Tibial nerve (tissue), 3 donors: ENCODE measurements around the gene RASA3.

Source experiments
- CTCF ChIP-seq, 5 experiments: fragments of 200-600 bp in 3 of 5; fragments of 450-650 bp in 2 of 5; sonication (generic) in 3 of 5; IDR thresholded peaks; one replicate each; pipeline ENCODE4 v1.5.1; 2016 to 2019; ENCODE audit warnings: antibody characterized with exemption in 5 of 5, mild to moderate bottlenecking in 3 of 5, moderate library complexity in 2 of 5
- POLR2A ChIP-seq, 2 donors: fragments of 450-650 bp; IDR thresholded peaks; one replicate each; pipeline ENCODE4 v1.6.1; 2017; ENCODE audit warnings: antibody characterized with exemption in 2 of 2, mild to moderate bottlenecking in 2 of 2, moderate library complexity in 2 of 2

GRCh38 chr13:114069376-114070097 lies 62.9 kb downstream of the RASA3 start:
- no peak for TF ChIP-seq POLR2A (IDR thresholded peaks at IDR 0.05)
- TF ChIP-seq CTCF (IDR thresholded peaks at IDR 0.05), result no peak
